Natural killer cell (primary cell): ENCODE results near the gene PAN2. TPM values are rescaled to one million over a fixed set of nuclear protein-coding genes. Genes with fewer than 3 reads are reported as not detected.

Source experiments
- ATAC-seq, 3 donors: fragments of 150-1000 bp in 2 of 3; fragments of 200-7000 bp in 1 of 3; cut with Tn5 transposase; 1 replicate in 1 of 3; 2 replicates in 2 of 3; pipeline ENCODE4 v1.10.0; 2021; ENCODE audit warnings: mild to moderate bottlenecking in 2 of 3, moderate library complexity in 2 of 3
- DNase-seq, 2 donors: peaks; one replicate each; pipeline versions ENCODE4 v3.0.0 to v3.0.0-alpha.2; 2013 to 2021; ENCODE audit warnings: mixed read lengths in 1 of 2
- H3K27ac ChIP-seq: one replicate; pipeline ENCODE4 v1.5.1; 2013; ENCODE audit warnings: mild to moderate bottlenecking, low read length
- H3K27me3 ChIP-seq: one replicate; pipeline ENCODE4 v1.6.1; 2013; ENCODE audit warnings: low read length; ENCODE audit not compliant: control insufficient read depth, insufficient read depth
- H3K36me3 ChIP-seq: one replicate; pipeline ENCODE4 v1.6.1; 2013; ENCODE audit warnings: low read length; ENCODE audit not compliant: control insufficient read depth, insufficient read depth
- H3K4me1 ChIP-seq: one replicate; pipeline ENCODE4 v1.6.1; 2013; ENCODE audit warnings: low read length; ENCODE audit not compliant: control insufficient read depth, insufficient read depth
- H3K4me3 ChIP-seq: one replicate; pipeline ENCODE4 v1.5.1; 2013; ENCODE audit warnings: low read length
- H3K9me3 ChIP-seq: one replicate; pipeline ENCODE4 v1.6.1; 2013; ENCODE audit warnings: low read length; ENCODE audit not compliant: control insufficient read depth, insufficient read depth
- H3K27ac Mint-ChIP-seq, 2 donors: one replicate each; pipeline ENCODE4 v1.8.0; 2022; ENCODE audit warnings: mild to moderate bottlenecking in 2 of 2, mixed read lengths in 2 of 2, moderate library complexity in 1 of 2
- H3K27me3 Mint-ChIP-seq, 2 donors: one replicate each; pipeline ENCODE4 v1.8.0; 2022; ENCODE audit warnings: low read depth in 2 of 2, mixed read lengths in 2 of 2
- H3K36me3 Mint-ChIP-seq: one replicate; pipeline ENCODE4 v1.8.0; 2022; ENCODE audit warnings: mixed read lengths
- H3K4me1 Mint-ChIP-seq, 2 donors: one replicate each; pipeline ENCODE4 v1.8.0; 2022; ENCODE audit warnings: mixed read lengths in 2 of 2
- H3K4me3 Mint-ChIP-seq: one replicate; pipeline ENCODE4 v1.8.0; 2022; ENCODE audit warnings: mild to moderate bottlenecking, moderate library complexity, mixed read lengths
- H3K9me3 Mint-ChIP-seq, 2 donors: one replicate each; pipeline ENCODE4 v1.8.0; 2022; ENCODE audit warnings: mixed read lengths in 2 of 2
- CTCF ChIP-seq: fragments of 200-600 bp; IDR thresholded peaks from one replicate; pipeline ENCODE4 v1.8.0; 2022; ENCODE audit warnings: antibody characterized with exemption
- WGBS: methylation state at CpG from one replicate; pipeline ENCODE4 v1.1.7; 2013; ENCODE audit warnings: missing lambda C conversion rate; ENCODE audit not compliant: insufficient coverage; 5-methylcytosine and 5-hydroxymethylcytosine counted together
- intact Hi-C: fragments of 100-400 bp; cut with micrococcal nuclease; formaldehyde crosslinking; loops from one replicate; pipeline ENCODE4 v1.14.2; 2022
- total RNA-seq, 4 donors: library from RNA; stranded (reverse); fragments of 120-200 nt in 1 of 4; gene quantifications; one replicate each; pipeline versions ENCODE4 v1.2.3 to v1.2.4, GENCODE V29; 2013 to 2022

The PAN2 gene, protein sequence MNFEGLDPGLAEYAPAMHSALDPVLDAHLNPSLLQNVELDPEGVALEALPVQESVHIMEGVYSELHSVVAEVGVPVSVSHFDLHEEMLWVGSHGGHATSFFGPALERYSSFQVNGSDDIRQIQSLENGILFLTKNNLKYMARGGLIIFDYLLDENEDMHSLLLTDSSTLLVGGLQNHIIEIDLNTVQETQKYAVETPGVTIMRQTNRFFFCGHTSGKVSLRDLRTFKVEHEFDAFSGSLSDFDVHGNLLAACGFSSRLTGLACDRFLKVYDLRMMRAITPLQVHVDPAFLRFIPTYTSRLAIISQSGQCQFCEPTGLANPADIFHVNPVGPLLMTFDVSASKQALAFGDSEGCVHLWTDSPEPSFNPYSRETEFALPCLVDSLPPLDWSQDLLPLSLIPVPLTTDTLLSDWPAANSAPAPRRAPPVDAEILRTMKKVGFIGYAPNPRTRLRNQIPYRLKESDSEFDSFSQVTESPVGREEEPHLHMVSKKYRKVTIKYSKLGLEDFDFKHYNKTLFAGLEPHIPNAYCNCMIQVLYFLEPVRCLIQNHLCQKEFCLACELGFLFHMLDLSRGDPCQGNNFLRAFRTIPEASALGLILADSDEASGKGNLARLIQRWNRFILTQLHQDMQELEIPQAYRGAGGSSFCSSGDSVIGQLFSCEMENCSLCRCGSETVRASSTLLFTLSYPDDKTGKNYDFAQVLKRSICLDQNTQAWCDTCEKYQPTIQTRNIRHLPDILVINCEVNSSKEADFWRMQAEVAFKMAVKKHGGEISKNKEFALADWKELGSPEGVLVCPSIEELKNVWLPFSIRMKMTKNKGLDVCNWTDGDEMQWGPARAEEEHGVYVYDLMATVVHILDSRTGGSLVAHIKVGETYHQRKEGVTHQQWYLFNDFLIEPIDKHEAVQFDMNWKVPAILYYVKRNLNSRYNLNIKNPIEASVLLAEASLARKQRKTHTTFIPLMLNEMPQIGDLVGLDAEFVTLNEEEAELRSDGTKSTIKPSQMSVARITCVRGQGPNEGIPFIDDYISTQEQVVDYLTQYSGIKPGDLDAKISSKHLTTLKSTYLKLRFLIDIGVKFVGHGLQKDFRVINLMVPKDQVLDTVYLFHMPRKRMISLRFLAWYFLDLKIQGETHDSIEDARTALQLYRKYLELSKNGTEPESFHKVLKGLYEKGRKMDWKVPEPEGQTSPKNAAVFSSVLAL
- total RNA-seq: 100 to 1,000 TPM in 1 of 3 donors, 10 to 100 TPM in 2; 86.2 to 117 (median 95.7) TPM
- 96.6 TPM for total RNA-seq (2013)

DNA sequence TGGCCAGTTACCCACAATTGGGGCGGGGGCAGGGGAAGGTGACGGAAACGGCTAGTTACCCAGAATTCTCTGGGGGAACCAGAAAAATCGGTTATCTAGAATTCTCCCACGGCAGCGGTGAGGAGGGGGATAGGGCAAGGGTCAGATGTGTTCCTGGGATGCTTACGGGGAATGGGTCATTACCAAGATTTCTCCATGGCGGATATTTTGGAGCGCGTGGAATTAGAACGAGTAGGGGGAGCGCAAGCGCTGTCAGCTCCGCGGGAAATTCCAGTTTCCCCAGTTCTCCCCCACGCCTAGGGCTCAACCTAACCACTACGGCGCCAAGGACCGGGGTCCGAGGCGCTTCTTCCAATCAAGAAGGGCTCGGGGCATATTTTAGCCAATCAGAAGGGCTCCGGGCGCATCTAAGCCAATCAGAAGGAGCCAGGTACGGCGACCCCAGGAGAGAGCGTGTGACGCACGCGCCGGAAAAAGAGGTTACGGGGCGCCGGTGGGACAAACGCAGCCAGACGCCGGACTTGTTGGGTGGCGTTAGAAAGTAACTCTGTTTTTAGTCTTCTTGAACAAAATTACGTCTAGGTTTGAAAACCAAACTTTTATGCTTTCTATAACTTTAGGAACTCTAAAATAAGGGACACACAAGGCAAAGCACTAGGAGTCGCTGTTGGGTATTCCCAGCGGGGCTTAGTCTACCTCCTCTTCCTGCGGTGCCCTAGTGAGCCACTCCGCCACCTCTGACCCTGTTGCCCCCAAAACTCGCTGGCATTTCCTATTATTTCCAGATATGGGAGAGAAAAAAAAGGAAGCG is at the start of gene PAN2:
PAN2 (minus strand) TSS at position 322 of the 811 bp plus-strand sequence. CDS start 906 bp downstream, outside the sequence.
- Histone ChIP-seq H3K27me3 (no peaks in the 10 kb centered on the region), H3K4me3 (peak within 1 kb of the TSS; percentile 77), H3K4me1 (peaks cover 31% of the 10 kb centered on the region), H3K9me3 (no peaks in the 10 kb centered on the region), H3K36me3 (no peaks in the 10 kb centered on the region), H3K27ac (peak within 1 kb of the TSS; percentile 99)
- peak within 1 kb of the TSS; percentile 93 for H3K4me3 Mint-ChIP-seq
- ATAC-seq (peak; percentile 91 to 96 (median 96)), DNase-seq (peak; percentile 92 to 97)
- intact Hi-C loops: loop anchor here (1.0 to 5.0 kb wide), 4 partner anchors 18 to 133 kb away; partner anchors contain the start of genes COQ10A, SPRYD4 and STAT2
- under 1% methylated on average over 44 of the region's 45 CpGs for WGBS
- H3K4me1 Mint-ChIP-seq: peaks cover 19 to 34% of the 10 kb centered on the region in 2 donors
- peak; percentile 58 for TF ChIP-seq CTCF
- H3K9me3 Mint-ChIP-seq: no peaks in the 10 kb centered on the region
- H3K36me3 Mint-ChIP-seq: no peaks in the 10 kb centered on the region
- H3K27ac Mint-ChIP-seq: peak within 1 kb of the TSS; percentile 99
- H3K27me3 Mint-ChIP-seq: no peaks in the 10 kb centered on the region

DNA sequence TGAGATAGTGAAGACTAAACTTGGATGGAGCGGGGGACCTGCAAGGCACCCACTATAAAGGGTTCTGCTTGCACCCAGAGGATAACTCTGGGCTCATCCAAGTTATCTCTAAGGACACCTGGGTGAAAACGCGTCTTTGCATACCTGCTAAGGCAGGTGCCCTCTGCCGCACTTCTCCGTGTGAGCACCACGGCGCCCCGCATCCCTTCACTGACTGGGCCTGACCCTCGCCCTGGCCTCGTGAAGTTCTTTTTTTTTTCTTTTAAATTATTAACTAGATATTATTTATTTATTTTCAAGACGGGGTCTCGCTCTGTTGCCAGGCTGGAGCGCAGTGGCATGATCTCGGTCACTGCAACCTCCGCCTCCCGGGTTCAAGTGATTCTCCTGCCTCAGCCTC is 48.8 kb upstream of the PAN2 start:
- H3K4me1 Mint-ChIP-seq: no peaks in the 10 kb centered on the region
- WGBS: 96% methylated on average over 14 of the region's 16 CpGs
- ATAC-seq: no peak

More for the DNA sequence above, 48.8 kb upstream of the PAN2 start:
- no peak for DNase-seq
- H3K27me3 ChIP-seq: no peaks in the 10 kb centered on the region
- Mint-ChIP-seq H3K36me3 (no peaks in the 10 kb centered on the region), H3K4me3 (no peak overlapping the region), H3K9me3 (no peaks in the 10 kb centered on the region), H3K27ac (no peak overlapping the region), H3K27me3 (no peaks in the 10 kb centered on the region)
- intact Hi-C loops: no loop called here
- no peak for TF ChIP-seq CTCF
- no peaks in the 10 kb centered on the region for H3K4me1 ChIP-seq
- H3K27ac ChIP-seq: no peak overlapping the region
- H3K36me3 ChIP-seq: no peaks in the 10 kb centered on the region
- no peak overlapping the region for H3K4me3 ChIP-seq
- no peaks in the 10 kb centered on the region for H3K9me3 ChIP-seq
